A172 (cell line): ENCODE data around the gene FAM78B. TPM values are rescaled to one million over a fixed set of nuclear protein-coding genes. Genes with fewer than 3 reads are reported as not detected.

Experiments
- DNase-seq: peaks from one replicate; pipeline ENCODE4 v3.0.0-alpha.2; 2015; ENCODE audit warnings: low spot score
- total RNA-seq: library from RNA; depleted of rRNA; stranded (reverse); fragments of >200 nt; shearing (Covaris generic); gene quantifications from 2 replicates; pipeline ENCODE4 v1.2.3, GENCODE V29; 2014

The FAM78B gene
- total RNA-seq, 1 experiment from 2014 or later = 1.6 TPM

DNA sequence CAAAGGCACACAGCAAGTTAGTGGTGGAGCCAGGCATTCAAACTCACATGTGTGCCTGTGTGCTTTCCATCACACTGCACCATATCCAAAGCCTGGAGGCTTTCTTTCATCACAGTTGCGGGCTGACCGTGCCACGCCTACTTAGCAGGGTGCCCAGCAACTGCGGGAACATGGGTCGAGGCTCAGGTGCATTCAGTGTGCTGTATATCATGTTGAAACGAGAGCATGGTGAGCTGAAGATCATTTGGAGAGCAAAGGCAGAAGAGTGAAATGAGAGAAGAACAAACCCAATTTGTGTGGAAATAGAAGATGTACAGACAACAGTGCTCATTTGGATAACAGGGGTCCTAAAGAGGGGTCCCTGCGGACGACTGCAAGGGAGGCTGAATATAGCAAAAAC is 46.5 kb downstream of the FAM78B start:
- no peak for DNase-seq

DNA sequence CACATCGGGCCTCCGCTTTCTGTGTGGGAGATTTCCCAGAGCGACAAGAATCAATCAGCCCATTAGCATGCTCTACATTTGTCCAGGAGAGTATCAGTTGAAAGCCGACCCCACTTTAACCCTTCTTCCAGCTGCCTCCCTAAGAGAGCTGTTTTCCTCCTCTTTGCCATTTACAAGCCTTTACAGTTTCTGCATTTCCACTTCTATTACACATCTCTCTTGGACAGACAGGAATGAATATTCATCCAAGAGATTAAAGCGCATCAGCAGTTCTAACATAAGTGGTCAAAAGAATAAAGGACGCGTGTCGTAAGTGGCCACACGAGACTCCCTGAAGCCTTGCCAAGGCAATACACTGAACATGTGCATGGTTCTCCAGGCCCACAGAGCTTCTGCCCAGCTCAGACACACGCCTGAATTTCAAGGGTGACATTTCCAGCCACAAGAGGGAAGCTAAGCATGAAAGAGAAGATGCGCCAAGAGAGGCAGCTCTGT is 47.3 kb downstream of the FAM78B start:
- no peak for DNase-seq

DNA sequence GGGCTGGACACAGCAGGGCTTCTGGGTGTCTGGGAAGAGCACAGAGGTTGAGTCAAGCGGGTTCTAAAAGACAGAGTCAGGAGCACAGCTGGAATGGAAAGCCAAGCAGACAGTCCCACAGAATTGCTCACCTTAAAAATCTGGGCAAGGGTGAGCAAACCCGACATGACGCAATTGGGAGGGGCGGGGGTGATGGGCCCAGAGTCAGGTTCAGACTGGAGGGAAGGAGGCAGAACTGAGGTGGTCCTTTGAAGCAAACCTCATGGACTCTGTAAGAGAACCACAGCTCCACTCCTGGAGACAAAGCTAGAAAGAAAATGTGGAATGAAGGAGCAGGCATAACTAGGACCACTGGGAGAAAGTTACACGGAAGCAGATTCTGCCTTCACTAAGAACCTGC is 49.0 kb downstream of the FAM78B start:
- no peak for DNase-seq

DNA sequence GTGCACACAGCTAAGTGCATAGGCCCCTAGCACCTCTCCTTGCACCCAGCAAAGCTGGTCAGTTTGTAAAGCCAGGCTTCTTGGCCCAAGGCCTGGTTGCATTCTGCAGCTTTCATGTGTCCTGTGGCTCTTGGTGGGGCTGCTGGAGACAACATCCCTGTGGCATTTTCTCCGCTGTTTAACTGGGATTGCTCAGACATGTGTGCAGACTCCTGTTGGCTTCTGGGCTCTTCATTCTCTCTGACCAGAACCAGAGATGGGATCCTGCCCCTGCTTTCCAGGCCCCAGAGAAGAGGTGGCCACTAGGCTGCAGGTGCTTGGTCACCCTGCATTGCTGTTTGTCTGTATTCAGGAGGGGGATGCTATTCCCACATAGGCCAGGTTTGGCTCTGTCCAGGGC is 50.8 kb downstream of the FAM78B start:
- no peak for DNase-seq

DNA sequence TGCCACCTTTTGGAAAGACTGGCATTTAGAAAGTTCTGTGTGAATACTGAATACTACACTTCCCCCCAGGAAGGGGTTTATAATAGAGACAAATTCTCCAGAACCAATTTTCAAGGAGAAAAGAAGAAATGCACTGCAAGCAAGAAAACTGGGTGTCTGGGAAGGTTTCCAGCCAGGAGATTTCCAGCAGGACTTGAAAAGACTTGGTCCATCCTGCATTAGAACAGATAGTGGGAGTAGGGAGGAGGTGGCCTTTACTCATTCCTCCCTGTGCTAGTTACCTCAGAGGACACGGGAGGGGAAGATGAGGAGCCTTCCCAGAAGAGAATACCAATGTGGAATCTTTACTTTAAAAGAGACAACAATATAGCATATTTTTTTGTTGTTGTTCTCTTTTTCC is 52.4 kb downstream of the FAM78B start:
- no peak for DNase-seq

DNA sequence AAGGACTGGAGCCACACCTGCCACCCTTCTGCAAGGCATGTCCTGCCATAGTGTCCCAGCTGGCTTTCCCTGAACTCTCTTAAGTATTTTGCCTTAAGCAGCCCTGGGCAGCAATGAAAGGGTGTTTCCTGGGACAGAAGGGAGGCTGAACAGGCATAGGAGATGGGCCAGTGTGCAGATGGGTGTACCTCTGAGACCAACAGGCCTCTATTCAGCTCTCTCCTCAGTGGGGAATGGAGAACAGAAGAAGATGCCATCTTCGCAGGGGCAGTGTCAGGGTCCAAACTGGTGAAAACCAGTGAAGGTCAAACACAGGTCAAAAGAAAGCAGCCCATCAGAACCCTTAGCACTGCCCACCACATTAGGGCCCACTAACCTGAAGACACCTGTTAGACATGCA is 53.2 kb downstream of the FAM78B start:
- no peak for DNase-seq

DNA sequence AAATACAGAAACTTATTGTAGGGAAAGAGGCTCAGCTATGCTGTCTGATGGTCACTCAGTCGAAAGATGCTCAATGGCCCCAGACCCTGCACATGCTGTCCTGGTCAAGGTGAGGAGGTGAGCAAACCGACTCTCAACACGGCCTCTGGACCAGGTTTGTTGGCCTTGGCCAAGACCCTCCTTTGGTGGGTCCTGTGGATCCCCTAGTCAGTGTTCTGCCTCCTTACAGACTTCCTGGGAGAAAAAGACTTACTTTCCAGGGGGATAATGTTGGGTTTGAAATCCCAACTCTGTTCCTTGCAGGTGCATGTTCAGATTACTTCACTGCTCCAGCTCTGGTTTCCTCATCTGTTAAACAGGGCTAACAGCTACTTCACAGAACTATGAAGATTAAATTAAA is 53.8 kb downstream of the FAM78B start:
- DNase-seq = no peak

DNA sequence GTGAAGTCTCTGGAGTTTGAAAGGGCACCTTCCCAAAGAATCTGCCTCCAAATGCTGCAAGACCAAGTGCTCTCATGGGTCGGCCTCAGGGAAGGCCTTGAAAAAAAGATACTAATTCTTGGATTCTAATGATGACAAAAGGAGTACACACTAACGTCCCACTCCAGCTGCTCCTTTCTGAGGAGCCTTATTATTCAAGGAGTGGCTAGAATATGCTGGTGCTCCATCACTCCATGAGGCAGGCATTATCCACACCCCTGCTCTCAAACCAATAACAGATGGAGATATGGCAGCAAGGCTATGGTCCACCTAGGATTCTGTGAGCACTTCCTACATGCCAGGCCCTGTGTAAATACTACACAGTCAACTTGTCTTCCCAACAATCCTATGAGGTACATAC is 54.4 kb downstream of the FAM78B start:
- no peak for DNase-seq

DNA sequence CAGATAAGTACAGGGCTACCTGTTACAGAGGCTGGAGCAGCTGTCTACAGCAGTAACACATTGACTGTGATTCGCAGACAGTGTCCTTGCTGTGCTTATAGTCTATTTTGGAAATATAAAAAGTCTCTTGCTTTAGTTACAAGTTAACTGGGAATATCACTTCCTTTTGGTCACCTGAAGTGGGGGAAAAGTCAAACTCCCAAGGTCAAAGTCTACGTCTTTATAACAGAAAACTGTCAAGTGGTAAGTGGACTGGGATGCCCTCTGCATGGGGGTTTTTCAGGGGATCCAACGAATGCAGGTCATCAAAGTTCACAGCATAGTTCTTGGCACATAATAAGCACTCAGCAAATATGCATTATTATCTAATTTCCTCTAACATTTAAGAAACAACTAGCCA is 55.4 kb downstream of the FAM78B start:
- no peak for DNase-seq

DNA sequence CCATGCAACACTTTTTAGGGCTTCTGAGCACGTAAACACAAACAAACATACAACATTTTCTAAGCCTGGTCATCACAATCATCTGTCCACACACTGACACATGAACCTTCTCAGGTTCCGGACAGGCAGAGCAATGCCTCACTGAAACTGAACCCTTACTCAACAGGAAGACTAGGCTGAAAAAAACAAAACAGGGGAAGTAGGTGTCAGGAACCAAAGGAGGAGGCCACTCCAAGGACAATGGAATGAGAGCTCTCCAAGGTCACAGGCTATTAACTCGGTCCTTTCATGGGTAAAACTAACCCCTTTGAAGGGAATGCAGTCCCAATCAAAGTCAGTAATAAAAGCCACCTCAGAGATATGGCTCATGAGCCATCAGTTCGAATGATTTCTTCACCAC is 76.6 kb downstream of the FAM78B start:
- DNase-seq = no peak

DNA sequence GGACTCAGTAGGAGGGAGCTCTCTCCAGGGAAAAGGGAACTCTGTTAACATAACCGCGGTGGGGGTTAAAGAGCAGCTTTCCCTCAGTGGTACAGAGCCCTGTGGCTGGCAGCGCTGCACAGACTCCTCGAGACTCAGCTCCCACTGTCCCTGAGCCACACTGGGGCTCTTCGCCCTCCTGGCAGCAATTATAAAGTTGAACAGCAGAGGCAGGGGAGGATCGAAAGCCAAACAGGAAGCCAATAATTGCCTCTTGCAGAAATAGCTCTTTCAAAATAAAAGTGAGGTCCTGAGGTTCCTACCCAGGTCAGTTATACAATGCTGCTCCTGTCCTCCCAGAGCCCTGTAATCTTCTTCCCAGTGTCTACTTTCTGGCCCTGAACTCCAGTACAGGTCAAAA is 77.0 kb downstream of the FAM78B start:
- no peak for DNase-seq

DNA sequence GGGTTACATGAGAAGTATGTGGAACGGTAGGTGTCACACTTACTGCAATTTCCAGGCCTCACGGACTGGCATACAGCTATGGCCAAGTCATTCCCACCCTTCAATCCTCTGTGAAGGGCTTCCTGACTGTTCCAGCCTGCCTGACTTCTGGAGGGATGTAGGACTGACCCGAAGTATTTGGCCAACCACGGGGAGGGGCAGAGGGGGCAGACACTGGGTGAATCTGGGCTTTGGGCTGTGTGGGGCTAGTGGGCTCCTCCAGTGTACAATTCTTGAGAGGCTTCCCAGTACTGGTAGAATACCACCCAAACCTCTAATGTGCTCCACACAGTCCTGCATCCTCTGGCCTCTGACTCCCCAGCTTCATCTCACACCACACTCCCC is 78.2 kb downstream of the FAM78B start:
- DNase-seq = no peak

DNA sequence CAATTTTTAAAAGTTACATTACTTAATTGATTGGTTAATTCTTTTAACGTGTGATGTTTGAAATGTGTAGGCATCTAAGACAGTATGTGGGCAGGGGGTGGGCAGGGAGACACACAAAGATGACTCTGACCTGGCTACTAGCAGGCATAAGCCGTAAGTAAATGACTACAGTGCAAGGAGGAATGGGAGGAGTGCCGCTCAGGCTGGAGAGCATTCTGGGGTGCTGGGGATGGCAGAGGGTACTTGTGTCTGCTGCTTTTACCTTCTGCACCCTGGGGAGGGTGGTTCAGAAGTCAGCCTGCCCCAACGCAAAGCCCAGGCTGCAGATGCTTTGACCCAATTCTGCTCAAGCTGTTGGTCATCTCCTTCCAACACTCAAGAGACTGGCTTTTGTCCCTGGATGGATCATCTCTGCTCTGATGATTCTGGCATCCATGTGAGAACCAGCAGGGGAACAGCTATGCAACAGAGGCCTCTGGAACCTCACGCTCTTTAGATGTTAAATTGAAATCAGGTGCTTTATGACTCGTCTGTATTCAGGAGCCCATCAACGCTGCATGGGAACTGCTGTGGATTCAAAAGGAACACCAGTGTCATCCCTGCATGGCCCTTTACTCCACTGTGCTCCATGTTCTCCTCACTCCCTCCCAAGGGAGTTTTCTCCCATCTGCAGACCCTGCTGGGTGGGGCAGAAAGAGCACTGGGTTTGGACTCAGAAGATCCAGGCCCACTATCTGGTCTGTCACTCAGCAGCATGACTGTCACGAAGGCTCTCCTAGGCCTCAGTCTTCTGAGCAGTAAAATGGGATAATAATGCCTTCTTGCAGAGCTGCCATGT is 78.8 kb downstream of the FAM78B start:
- DNase-seq = no peak

DNA sequence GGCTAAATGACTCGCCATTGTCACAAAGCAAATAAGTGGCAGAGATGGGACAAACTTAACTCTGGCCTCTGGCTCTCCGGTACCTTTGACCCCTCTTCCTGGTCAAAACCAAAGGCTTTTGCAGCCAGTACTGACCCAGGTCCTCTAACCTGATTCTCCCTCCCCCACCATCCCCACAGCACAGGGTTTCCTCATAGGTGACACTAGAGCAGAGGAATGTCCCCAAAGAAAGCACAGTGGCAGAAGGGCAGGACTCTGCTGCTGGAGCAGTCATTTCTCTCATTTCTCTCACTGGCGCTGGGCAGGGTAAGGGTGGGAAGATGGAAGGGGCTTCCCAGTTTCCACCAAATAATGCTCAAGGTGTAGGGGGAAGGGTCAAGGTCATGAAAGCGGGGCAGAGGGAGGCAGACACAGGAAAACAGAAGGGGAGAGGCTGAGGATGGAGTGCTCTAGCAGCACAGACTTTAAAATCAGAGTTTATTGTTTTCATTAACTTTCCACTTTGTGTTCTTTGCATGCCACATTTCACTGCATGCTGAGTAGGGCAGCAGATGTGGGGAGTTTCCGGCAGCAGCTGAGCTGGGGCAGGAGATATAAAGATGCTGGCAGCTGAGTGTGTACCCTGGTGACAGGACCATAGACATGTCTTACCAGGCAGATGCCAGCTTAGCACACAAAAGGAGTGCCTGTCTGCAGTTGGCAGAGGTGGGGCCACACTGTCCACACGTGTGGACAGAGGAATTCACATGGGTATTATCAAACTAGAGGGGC is 80.5 kb downstream of the FAM78B start:
- DNase-seq = no peak

DNA sequence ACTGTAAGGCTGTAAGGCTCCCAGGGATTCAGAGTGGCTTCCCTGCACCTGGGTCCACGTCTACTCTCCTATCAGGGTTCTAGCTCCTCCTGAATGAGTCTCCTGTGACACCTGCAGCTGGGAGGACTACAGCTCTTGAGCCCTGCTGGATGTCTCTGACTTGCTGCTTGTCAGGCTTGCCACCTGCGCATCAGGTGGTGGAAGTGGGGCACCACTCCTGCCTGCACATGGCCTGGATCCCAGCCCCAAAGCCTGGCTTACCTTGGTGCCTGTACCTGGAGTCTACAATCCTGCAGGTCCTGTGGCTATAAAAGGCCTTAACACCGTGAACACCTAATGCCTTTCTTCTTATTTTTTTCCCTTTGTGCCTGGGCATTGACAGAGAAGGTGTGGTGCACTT is 82.2 kb downstream of the FAM78B start:
- no peak for DNase-seq

DNA sequence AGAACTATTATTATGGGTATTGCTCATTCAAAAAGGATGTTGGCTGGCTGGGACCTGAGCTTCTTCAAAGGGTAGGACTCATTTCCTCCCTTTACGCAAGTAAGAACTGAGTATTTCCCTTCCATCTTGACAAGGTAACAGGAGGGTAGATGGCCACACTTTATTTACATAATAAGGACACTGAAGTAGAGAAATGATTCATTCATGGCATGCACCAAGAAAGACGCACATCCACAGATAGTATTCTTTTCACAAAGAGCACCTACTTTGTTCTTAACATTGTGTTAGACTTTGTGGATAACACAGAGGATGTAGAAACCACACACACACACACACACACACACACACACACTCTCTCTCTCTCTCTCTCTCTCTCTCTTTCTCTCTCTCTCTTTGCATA is 82.9 kb downstream of the FAM78B start:
- DNase-seq = no peak

DNA sequence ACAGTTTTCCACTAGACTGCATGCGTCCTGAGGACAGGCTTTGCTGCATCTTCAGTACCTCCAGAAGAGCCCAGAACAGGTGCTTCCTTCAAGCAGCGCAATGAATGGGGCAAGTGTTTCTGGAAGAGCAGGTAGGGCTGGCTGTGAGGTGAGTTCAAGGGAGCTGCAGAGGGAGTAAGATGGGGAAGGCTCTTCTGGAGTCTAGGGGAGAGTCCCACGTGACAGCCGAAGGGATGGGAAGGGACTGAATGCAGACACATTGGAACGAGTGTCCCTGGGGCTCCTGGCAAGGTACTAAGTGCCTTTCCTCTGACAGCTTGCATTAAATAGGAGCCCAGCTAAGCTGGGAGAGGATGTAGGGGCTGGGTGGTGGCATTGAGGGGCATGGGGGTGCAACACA is 84.2 kb downstream of the FAM78B start:
- DNase-seq = no peak

DNA sequence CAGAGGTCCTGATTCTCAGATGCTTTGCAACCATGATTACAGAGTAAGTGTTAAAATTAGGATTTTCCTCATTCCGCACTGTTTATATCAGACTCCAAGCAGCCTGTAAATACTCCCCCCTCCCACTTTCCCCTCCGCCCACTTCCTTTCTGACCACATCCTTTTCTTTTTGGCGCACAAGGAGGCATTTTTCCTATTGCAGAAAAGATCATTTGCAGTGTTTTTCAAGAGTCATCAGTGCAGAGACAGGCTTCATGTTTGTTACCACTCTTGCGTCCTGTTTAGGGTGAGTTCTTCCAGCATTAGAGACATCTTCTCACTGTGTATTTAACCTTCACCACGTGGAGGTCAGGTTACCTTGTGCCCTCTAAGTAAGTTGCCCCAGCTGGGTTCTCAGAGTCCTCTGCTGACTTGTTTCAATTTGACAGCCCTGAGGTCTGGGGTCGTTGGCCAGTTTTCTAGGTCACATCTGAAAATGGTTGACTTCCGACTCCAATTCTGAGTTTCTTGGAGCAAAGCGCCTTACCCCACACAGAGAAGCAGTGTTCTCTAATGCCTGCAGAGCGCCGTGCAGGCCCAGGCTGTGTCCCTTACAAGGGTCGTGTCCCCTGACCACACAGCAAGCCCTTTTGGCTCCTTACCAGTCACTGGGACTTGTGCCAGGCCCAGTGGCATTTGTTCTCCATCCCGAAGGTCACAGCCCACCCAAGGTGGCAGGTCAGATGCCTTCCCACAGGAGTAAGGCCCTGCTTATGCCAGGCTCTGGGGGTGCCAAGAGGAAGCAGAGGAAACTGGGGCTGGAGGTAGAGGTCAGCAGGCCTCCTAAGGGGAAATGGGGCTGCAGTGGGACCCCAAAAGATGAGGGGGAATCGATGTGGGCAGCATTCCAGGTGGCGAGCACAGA is 85.6 kb downstream of the FAM78B start:
- DNase-seq = no peak

DNA sequence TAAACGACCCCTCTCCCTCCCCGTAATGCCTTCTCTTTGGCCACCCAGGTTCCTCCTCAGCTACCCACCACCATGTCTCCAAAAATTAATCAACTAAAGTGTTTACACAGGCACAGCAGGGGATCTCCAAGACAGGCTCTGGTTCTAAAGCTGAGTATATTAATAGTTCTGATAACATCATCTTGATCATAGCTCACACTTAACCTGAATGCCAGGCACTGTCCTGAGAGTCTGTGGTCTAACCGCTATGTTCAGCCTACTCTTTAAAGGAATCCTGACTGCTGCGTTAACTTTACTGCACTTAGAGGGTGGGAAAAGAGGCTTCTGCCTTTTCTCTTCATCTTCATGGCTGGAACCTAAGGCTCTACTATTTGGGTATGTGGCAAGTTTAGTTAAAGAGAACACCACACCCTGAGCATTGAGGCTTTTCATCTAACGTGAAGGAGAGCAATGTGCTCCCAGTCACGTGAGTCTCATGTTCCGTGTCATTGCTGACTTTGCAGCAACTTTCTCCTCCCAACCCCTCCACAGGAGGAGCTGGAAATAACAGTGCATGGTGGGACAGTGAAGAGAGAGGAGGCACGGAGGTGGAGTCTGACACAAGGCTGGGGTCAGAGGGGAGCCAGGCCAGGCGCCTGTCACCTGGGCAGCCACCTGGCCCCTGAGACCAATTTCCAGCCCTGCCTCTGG is 86.4 kb downstream of the FAM78B start:
- DNase-seq = no peak

DNA sequence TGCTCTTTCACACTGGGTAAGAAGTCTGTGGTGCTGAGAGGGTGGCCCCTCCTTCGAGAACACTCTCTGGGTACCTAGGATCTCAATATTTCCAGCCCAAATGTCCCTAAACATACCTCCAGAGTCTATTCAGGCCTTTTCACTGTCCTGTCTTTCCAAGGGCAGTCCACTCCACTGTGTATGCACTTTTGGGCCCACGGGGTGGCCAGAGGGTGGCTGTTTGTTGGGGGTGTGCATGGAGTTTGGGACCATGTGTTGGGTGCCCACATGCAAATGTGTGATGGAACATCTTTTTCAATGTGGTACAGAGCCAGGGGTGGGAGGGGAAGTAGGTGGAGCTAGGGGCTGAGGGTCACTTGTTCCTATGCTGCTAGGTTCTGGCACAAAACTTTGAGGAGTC is 87.5 kb downstream of the FAM78B start:
- DNase-seq = no peak

DNA sequence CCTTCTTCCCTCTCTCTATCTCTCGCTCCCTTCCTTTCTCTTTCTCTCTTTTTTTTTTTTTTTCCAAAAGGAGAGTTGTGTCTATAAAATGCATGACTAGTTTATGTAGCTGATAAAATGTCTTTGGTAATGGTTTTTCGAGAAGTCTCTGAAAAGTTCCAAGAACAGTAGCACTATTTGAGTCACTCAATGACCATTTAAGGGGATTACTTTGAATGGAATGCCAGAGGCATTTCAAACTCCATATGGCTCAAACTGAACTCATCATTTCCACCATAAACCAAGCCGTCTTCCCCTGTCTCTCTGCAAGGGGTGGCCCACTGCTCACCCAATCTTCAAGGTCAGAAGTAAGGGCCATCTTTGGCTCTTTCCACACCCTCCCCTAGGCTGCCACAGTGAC is 93.3 kb downstream of the FAM78B start:
- no peak for DNase-seq

DNA sequence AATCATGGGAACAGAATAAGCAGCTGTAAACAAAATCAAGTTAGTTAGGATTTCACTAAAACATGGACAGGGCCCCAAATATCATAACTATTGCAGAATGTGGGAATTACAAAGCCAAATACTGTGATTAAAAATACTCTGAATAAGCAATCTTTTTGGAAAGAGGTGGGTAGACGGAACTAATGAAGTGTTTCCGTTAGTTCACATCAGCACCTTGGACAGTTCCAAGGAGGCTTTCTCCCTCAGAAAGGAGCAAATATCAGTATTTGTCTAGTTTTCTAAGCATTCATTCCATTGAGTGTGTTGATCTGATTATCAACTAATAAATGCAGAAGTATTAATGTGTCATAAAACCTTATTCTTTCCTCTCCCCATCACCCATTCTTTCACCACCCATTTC is 97.4 kb downstream of the FAM78B start:
- no peak for DNase-seq
